HCT116 (cell line): ENCODE measurements around the gene SEMA3C.

ENCODE experiments used
- CTCF ChIP-seq, 3 experiments: fragments of 200-600 bp in 1 of 3; sonication (generic) in 1 of 3; IDR thresholded peaks in 2 of 3; conservative IDR thresholded peaks in 1 of 3; 2 replicates each; pipeline ENCODE4 v1.5.1; 2012 to 2017; ENCODE audit warnings: low read depth in 2 of 3, low read length in 2 of 3, antibody characterized with exemption in 1 of 3, borderline replicate concordance in 1 of 3, control low read depth in 1 of 3, mild to moderate bottlenecking in 1 of 3, mixed read lengths in 1 of 3, mixed run types in 1 of 3, moderate library complexity in 1 of 3; ENCODE audit not compliant: insufficient read depth in 1 of 3
- POLR2A ChIP-seq: IDR thresholded peaks from 2 replicates; pipeline ENCODE4 v1.7.0; 2011; ENCODE audit warnings: borderline replicate concordance; ENCODE audit not compliant: insufficient read depth, insufficient read length; ENCODE audit errors: extremely low read depth
- ZNF274 ChIP-seq: fragments of 200-500 bp; sonication (Bioruptor generic); IDR thresholded peaks from 2 replicates; pipeline ENCODE4 v1.6.1; 2014; ENCODE audit warnings: mild to moderate bottlenecking, low read depth, low read length, inconsistent platforms
- TF ChIP-seq, protein P1 (sequence below): IDR thresholded peaks from 2 replicates; pipeline ENCODE4 v1.6.1; 2012; ENCODE audit warnings: low read depth

- TF ChIP-seq CTCF (IDR thresholded peaks at IDR 0.05 in 2 of 3, conservative IDR thresholded peaks at IDR 0.05 in 1 of 3; ENCODE audit: borderline replicate concordance in 1 of 3, insufficient read depth in 1 of 3, low read depth in 2 of 3, low read length in 2 of 3), result no peak
- TF ChIP-seq ZNF274, result no peak
- TF ChIP-seq, protein P1, sequence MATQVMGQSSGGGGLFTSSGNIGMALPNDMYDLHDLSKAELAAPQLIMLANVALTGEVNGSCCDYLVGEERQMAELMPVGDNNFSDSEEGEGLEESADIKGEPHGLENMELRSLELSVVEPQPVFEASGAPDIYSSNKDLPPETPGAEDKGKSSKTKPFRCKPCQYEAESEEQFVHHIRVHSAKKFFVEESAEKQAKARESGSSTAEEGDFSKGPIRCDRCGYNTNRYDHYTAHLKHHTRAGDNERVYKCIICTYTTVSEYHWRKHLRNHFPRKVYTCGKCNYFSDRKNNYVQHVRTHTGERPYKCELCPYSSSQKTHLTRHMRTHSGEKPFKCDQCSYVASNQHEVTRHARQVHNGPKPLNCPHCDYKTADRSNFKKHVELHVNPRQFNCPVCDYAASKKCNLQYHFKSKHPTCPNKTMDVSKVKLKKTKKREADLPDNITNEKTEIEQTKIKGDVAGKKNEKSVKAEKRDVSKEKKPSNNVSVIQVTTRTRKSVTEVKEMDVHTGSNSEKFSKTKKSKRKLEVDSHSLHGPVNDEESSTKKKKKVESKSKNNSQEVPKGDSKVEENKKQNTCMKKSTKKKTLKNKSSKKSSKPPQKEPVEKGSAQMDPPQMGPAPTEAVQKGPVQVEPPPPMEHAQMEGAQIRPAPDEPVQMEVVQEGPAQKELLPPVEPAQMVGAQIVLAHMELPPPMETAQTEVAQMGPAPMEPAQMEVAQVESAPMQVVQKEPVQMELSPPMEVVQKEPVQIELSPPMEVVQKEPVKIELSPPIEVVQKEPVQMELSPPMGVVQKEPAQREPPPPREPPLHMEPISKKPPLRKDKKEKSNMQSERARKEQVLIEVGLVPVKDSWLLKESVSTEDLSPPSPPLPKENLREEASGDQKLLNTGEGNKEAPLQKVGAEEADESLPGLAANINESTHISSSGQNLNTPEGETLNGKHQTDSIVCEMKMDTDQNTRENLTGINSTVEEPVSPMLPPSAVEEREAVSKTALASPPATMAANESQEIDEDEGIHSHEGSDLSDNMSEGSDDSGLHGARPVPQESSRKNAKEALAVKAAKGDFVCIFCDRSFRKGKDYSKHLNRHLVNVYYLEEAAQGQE, result no peak
- no peak for TF ChIP-seq POLR2A
Measured at GRCh38 chr7:80907612-80908011, 11.2 kb downstream of the SEMA3C start.
